Measurements from ENCODE around the gene RNF114.
A peak's percentile ranks its signal among the peaks of the same experiment; 100 is the strongest.

RNF114 gene

GRCh38 chr20:49913399-49914047, 22.7 kb upstream of the RNF114 start:
- H3K4me3 ChIP-seq (ENCODE audit: low read depth, low read length) = no peak overlapping the region; the same call in 1 of the 2 replicates

DNA sequence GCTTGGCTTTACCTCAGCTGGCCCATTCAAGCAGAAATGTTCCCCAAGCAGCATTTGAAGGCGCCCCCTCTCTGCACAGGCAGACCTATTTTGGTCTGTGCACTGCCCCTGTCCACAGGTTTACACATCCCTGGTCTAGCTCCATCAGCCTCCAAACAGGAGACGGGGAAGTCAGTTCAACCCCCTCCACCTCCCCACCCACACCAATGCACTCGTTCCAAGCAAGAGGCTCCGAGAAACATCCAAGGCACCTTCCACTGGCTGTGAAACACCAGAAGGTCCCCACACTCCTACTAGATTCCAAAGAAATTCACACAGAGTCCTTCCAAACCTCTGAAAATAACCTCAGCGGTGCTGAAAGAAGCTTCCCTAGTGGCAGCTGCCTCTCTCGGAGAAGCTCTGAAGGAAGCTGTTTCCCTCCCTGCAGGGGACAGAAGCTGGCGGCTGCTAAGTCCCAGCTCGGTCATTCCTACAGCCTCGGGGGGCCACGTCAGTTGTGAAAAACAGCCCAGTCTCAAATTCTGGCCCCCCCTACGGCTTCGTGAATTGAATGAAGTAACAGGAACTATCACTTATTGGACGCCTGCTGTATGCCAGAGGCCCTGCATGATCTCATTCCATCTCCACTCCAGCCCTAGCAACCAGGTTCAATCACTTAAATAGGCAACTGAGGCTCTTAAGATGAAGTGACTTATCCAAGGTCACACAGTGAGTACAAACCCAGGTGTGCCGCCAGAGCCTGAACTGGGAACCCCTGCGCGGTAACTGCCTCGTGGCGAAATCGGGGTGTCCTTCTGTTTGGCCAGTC, 21.7 kb upstream of the RNF114 start:
- TF ChIP-seq CTCF (IDR thresholded peaks at IDR 0.05; ENCODE audit: low read depth, low read length) = no peak
- peak overlapping the region; percentile 92 for H3K4me3 ChIP-seq (ENCODE audit: low read depth, low read length)

More at GRCh38 chr20:49913399-49914047, 22.7 kb upstream of the RNF114 start:
- TF ChIP-seq CTCF (IDR thresholded peaks at IDR 0.05; ENCODE audit: low read depth, low read length) = no peak

- TF ChIP-seq CTCF (IDR thresholded peaks at IDR 0.05; ENCODE audit: low read depth, low read length) = no peak
- peak overlapping the region; percentile 92 for H3K4me3 ChIP-seq (ENCODE audit: low read depth, low read length)
Measured at GRCh38 chr20:49915118-49915379, 21.1 kb upstream of the RNF114 start.

- peak within 1 kb of the TSS; percentile 92 for H3K4me3 ChIP-seq (ENCODE audit: low read depth, low read length)
- no peak for TF ChIP-seq CTCF (IDR thresholded peaks at IDR 0.05; ENCODE audit: low read depth, low read length)
Measured at GRCh38 chr20:49915380-49916145, 20.6 kb upstream of the RNF114 start, which contains the start of gene SPATA2. Gene SPATA2 (minus strand): TSS chr20:49915529. CDS start chr20:49908490, 7,039 bp downstream.

GRCh38 chr20:49916146-49917002, 19.8 kb upstream of the RNF114 start:
- H3K4me3 ChIP-seq (ENCODE audit: low read depth, low read length) = peak overlapping the region; percentile 92
- TF ChIP-seq CTCF (IDR thresholded peaks at IDR 0.05; ENCODE audit: low read depth, low read length) = no peak

DNA sequence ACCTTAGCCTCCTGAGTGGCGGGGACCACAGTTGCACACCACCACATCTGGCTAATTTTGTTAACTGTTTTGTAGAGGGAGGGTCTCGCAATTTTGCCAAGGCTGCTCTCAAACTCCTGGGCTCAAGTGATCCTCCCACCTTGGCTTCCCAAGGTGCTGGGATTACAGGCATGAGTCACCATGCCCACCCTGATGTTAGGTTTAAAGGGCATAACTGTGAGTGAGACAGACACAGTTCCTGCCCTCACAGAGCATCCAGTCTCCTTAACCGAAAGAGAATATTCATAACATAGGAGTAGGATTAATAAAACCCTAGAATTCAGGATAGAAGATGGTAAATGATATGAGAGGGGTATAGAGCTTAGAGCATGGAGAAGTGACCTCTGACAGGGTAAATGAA, 17.8 kb upstream of the RNF114 start:
- TF ChIP-seq CTCF (IDR thresholded peaks at IDR 0.05; ENCODE audit: low read depth, low read length) = no peak
- H3K4me3 ChIP-seq (ENCODE audit: low read depth, low read length) = no peak overlapping the region
